ENCODE results near the gene IER5L. TPM values are rescaled to one million over a fixed set of nuclear protein-coding genes. Genes with fewer than 3 reads are reported as not detected.
"Not testable (repeated sequence)": the region's sequence is repeated elsewhere in the genome, so short reads cannot be mapped to it uniquely, and the experiment has no call there.

The IER5L gene
- total RNA-seq, 1 experiment from 2014 or later: 92.7 TPM

DNA sequence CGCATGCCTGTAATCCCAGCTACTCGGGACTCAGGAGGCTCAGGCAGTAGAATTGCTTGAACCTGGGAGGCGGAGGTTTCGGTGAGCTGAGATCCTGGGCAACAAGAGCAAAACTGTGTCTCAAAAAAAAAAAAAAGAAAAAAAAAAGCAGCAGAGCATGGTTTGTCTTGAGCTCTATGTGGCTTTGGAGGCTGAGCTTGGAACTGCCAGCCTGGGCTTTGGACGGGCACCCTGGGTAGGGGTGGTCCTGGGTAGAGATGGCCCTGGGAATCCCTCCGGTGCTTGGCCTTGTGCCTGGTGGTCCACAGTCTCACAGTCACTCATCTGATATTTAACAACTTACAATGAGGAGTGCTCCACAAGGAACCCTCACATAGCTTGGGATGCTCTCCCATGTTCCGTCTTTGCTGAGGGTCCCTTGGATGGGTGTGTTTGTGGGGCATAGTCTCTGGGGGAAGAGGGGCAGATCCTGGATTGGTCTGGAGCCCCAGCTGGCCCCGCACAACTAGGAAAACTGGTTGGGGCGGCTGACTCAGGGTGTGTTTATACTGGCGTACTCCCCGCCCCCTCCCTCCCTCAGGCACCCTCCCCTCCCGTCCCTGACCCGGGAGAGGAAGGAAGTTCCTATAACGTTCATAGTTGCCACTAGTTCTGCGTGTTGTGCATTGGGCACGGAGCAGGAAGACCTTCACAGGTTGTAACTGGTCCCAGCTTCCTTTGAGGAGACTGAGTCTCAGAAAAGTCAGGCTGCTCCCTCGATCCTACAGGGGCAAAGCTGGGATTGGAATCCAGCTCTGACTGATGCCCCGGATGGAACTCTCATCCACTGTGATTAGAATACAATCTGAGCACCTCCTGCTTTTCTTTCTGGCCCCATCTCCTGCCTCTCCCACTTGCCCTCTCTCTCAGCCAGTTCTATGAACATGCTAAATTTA is 11.2 kb downstream of the IER5L start:
- DNase-seq (ENCODE audit: low spot score): no peak
- in situ Hi-C loops (cut with HindIII; ENCODE audit: low sequenced_read_pairs): no loop called here

DNA sequence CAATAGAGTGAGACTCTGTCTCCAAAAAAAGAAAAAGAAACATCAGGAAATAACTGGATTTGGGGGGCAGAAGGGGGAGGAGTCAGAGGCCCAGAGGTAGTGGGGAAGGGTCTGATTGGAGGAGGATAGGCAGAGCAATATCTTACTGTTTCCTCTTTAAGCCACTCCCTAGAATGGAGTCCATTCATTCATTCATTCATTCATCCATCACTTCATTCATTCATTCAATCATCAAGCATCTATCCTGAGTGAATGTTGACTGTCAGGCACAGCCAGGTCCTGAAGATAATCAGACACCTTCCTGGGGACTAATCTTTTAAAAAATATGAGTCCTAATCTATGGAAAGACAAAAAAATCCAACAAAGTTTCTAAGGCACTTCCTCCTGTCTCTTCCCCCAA is 12.9 kb downstream of the IER5L start:
- DNase-seq (ENCODE audit: low spot score): no peak

DNA sequence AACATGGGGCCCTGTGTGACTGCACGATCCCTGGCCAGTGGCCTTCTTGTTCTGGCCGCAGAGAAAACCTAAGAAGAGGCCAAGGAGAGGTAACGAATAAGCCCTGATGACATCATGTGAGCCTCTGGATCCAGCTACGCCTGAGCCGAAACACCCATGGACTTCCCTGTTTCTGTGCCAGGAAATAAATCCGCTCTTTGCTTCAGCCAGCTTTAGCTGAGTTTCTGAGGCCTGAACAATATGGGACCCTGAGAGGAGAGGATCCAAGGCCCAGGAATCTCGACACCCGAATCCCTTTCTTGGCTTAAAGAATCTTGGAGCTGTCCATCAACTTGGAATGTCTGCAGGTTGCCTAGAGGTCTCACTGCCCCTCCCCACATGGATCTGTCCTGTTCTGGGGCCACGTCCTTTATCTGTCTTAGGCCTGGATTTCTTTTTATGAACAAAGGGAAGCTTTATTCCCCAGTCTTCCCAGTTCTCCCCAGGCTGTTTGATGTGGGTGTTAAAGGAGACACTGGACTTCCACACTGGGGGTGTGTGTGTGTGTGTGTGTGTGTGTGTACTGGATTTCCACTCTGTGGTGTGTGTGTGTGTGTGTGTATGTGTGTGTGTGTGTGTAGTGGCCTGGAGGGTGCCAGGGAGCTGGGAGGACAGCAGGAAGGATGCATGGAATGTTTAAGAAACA is 13.7 kb downstream of the IER5L start:
- DNase-seq (ENCODE audit: low spot score): no peak
- in situ Hi-C loops (cut with HindIII; ENCODE audit: low sequenced_read_pairs): no loop called here

More for the DNA sequence above, 12.9 kb downstream of the IER5L start:
- in situ Hi-C loops (cut with HindIII; ENCODE audit: low sequenced_read_pairs): no loop called here

DNA sequence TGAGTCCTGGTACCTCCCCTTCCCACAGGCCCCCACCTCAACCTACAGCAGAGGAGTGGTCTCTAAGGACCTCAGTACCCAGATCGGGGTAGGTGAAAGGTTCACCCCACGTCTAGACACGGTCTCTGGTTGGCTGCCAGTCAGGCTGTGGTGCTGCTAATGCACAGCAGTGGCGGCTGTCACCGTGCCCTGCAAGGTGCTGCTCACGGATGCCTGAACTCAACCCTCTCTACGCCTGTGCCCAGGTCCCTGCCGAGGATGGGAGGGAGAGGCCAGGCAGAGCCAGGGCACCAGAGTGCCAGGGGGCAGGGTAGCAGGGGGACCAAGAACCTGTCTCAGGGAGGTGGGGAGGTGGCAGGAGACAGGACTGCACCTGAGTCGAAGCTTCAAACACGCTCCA is 14.3 kb downstream of the IER5L start:
- no peak for DNase-seq (ENCODE audit: low spot score)
- in situ Hi-C loops (cut with HindIII; ENCODE audit: low sequenced_read_pairs): no loop called here

DNA sequence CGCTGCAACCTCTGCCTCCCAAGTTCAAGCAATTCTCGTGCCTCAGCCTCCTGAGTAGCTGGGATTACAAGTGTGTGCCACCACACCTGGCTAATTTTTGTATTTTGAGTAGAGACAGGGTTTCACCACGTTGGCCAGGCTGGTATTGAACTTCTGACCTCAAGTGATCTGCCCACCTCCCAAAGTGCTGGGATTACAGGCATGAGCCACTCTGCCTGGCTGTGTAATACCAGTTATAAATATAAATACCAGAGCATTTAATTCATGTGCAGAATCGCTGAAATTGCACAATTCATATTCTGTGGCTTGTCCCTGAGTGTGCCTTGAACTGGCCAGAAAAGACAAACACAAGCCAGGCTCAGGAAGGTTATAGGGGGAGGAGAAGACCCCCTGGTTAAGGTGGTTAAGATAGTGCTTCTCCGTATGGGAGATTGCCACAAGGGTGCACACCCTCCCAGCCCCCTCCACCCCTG is 14.8 kb downstream of the IER5L start:
- DNase-seq (ENCODE audit: low spot score); in situ Hi-C loops (cut with HindIII; ENCODE audit: low sequenced_read_pairs): not testable (repeated sequence)

DNA sequence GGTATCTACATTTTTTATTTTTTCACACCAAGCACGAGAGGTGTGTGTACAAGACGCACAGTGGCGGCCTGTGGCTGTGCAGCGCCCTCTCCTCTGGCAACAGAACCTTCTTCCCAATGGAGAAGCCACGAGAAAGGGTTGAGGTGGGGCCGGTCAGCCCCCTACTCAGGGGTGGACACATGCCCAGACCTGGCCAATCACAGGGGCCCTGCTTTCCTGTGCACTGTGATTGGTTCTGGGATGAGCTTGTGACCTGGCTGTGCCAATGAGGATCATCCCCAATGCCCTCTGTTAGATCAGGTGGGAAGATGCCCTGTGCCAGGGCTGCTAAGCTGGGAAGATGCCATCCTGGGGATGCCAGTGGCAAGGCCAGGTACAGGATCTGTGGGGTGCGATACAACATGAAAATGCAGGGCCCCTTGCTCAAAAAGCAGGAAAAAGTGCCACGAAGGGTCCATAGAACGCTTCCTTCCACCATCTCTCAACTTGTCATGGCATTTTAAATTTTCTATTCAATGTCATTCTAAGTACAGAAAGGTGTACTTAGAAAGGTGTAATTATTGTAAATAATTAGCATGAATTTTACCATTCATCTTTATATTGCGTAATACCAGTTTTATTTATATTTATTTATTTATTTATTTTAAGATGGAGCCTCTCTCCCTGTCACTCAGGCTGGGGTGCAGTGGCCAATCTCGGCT is 15.4 kb downstream of the IER5L start:
- no peak for DNase-seq (ENCODE audit: low spot score)
- in situ Hi-C loops (cut with HindIII; ENCODE audit: low sequenced_read_pairs): no loop called here

DNA sequence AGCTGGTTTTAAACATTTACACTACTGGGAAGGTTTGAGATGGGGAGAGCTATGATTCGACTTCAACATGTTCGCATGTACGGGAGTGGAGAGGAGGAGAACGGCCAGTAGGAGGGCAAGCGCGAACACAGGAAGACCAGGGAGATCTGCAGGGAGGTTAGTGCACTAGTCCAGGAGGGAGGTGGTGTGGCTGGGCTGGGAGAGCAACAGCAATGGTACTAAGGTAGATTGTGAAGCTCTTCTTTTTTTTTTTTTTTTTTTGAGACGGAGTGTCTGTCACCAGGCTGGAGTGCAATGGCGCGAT is 16.6 kb downstream of the IER5L start:
- no peak for DNase-seq (ENCODE audit: low spot score)
- in situ Hi-C loops (cut with HindIII; ENCODE audit: low sequenced_read_pairs): no loop called here

DNA sequence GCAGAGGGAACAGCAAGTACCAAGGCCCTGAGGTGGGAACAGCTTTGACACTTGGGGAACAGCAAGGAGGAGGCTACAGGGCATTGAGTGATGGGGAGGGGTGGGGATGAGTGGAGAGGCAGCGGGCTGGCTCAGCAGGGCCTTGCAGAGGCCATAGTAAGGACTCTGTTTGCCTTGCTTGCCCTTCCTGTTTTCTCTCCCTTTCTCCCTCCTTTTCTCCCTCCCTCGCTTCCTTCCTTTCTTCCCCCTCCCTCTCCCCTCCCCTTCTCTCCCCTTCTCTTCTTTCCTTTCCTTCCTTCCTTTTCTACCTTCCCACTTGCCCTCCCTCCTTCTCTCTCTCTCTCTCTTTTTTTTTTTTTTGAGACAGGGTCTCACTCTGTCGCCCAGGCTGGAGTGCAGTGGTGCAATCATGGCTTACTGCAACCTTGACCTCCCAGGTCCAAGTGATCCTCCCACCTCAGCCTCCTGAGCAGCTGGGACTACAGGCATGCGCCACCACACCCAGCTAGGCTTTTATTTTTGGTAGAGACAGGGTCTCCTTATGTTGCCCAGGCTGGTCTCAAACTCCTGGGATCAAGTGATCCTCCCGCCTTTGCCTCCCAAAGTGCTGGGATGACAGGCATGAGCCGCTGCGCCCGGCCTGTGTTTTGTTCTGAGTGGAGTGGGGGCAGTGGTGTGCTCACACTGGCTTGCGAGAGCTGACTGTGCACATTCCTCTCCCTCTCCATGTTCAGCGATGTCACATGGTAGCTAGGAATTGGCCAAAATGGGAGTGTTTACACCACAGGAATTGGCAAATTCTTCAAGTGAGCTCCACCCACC is 17.1 kb downstream of the IER5L start:
- in situ Hi-C loops (cut with HindIII; ENCODE audit: low sequenced_read_pairs): no loop called here
- no peak for DNase-seq (ENCODE audit: low spot score)

DNA sequence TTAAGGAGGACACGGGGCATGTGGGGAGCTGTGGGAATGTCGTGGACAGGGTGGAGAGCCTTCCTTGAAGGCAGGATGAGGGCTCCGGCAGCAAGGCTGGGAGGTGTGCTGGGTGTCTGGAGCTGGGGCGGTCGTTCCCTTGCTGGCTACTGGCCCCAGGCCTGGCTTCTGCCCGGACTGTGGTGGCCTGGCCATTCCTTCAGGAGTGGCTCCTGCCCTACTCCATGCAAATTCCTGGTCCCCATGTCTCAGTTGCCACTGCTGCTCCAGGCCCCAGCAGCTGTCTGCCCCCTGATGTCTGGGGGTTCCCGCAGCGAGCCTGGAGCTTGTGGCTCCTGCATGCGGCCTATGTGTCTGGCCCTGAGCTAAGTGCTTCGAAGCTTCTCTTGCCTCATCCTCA is 21.9 kb downstream of the IER5L start:
- DNase-seq (ENCODE audit: low spot score): no peak
- in situ Hi-C loops (cut with HindIII; ENCODE audit: low sequenced_read_pairs): no loop called here

DNA sequence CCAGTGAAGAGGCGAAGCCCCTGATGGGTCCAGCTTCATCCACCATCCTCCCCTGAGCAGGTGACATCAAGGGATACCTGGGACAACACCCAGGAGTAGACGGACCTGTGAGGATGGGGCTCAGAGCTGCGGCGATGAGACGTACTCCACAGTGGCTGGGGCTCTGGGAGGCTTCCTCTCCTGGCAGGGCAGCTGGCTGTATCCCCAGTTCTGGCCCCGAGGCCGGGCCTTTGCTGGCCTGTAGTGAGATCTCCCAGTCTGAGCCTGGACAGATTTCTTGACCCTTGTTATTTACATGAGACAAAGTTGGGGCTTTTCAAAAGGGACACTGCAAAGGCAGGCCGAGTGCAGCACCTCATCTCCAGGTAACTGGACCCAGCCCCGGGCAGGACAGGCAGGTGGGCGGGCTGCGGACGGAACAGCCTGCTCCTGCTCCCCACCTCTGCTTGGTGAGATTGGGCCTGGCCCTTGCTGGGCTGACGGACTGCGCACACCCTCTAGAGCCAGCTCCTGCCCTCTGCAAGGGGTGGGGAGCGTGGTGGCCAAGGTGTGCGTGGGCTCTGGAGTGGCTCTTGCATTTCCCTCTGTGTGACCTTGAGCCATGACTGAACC is 23.1 kb downstream of the IER5L start:
- in situ Hi-C loops (cut with HindIII; ENCODE audit: low sequenced_read_pairs): no loop called here
- DNase-seq (ENCODE audit: low spot score): no peak

DNA sequence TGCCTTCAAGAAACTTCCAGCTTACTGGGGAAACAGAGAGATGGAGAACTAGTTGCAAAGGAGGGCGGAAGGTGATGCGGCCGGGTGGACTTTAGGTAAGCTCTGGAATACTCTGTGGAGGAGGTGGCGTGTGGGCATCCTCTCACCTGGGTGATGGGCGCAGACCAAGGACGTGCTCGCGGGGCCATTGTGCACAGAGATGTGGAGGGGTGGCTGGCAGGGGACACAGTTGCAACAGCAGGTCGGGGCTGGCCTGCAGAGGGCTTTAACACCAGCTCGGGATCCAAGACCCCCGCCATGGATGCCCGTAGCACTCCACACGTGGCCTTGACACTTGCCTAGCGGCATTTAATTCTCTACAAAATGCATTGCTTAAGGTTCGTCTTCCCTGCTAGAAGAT is 26.6 kb downstream of the IER5L start:
- in situ Hi-C loops (cut with HindIII; ENCODE audit: low sequenced_read_pairs): no loop called here
- DNase-seq (ENCODE audit: low spot score): no peak

DNA sequence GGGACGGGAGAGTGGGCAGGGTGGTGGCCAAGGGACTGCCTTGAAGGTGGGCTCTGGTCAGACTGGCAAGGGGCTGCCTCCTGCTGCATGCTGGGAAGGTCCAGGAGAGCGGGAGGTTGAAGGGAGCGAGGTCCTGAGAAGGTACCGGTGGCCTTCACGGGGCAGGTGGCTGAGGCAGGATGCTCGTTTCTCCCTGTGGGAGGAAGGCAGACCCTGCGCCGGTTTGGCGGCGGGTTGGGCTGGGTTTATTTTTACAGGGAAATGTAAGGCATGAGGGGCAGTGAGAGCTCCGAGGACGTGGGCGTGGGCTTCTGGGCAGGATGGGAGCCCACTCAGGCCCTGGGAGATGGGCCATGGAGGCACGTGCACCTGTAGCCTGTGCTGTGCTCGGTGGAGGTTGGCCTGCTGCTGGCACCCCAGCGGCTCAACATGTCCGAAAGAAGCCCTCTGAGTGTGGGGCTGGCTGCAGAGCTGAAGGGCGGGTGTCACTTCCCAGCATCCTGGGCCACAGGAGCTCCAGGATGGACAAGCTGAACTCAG is 27.3 kb downstream of the IER5L start:
- in situ Hi-C loops (cut with HindIII; ENCODE audit: low sequenced_read_pairs): no loop called here
- no peak for DNase-seq (ENCODE audit: low spot score)

DNA sequence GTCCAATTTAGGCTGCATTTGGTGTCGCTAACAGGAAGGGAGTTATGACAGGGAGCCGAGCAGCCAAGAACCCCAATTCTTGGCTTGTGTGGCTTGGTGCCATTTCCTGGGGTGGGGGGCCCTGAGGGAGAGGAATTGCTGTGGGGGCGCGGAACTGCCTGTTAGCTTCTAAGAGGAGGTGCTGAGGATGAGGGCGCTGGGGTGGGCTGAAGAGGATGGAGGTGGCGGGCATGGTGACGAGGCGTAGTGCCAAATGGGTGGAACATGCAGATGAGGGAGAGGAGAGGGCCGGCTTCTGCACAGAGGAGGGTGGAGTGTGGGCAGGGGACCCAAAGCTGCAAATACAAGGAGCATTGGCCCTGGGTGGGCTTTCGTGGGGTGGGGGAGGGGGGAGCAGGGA is 27.9 kb downstream of the IER5L start:
- DNase-seq (ENCODE audit: low spot score): no peak
- in situ Hi-C loops (cut with HindIII; ENCODE audit: low sequenced_read_pairs): no loop called here

DNA sequence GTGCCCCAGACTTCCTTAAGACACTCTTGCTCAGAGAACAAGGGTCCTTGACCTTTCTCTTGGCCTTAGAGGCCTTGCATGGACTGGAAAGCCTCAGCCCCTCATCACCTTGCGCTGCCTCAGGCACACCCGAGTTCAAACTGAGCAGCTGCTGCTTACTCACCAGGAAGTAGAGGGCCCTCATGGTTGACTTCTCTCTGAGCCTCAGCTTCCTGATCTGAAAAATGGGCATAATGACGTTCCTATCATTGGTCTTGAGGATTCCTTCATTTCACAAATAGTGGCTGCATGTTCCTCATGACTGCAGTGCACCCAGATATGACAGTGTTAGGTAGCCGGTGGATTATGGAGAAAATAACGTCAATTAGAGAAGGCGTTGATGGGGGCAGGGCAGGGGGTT is 28.6 kb downstream of the IER5L start:
- DNase-seq (ENCODE audit: low spot score): no peak
- in situ Hi-C loops (cut with HindIII; ENCODE audit: low sequenced_read_pairs): no loop called here

DNA sequence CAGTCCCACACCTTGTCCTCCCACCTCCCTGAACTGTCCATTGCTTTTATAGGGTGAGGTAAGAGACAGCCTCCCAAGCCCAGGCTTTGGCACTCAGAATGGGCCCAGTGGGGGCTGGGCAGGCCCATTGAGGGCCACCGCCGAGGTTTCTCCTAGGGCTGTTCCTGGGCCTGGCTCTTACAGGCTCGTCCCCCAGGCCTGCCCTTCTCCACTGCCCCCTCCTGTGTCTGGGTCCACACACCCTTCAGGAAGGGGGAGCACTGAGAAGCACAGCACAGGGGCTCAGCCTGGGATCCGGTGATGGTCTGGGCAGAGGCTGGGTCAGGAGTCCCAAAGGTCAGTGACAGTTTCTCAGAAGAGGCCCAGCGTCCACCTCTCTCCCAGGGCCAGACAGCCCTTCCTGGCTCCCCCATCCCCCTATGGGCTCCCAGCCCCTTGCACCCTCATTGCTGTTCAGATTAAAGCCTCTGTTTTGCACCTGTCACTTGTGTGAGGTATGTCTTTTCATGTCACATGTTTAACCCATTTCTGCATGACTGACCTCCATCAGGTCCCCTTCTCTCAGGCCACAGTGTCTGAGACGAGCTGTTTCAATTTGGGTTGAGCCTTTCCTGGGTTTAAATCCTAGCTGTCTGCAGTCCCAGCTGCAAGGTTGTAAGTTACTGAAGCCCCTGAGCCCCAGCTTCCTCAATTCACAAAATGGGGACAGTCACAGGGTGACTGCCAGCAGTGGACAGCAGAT is 29.4 kb downstream of the IER5L start:
- in situ Hi-C loops (cut with HindIII; ENCODE audit: low sequenced_read_pairs): no loop called here
- no peak for DNase-seq (ENCODE audit: low spot score)

DNA sequence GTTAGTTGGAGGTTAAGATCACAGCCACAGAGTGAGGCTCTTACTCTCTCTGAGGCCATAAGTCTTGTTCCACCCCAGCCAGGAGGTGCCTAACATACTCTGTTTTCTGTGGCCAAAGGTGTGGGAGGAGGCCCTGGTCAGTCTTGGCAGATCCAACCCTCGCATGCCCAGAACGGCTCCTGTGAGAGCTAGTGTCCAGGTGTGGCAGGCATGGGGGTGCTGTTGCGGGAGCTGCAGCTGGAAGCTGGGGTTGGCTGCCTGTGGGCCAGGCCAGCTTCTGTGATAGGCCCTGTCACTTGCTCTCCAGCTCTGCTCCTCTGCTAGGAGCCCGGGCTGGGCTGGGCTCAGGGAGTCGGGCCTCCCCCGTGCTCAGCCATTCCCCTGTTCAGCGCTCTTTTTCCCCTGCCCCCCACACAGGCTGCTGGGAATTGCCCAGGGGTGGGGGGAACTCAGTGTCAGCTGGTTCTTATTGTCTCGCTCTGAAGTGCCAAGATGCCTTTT is 31.6 kb downstream of the IER5L start:
- DNase-seq (ENCODE audit: low spot score): no peak
- in situ Hi-C loops (cut with HindIII; ENCODE audit: low sequenced_read_pairs): no loop called here

DNA sequence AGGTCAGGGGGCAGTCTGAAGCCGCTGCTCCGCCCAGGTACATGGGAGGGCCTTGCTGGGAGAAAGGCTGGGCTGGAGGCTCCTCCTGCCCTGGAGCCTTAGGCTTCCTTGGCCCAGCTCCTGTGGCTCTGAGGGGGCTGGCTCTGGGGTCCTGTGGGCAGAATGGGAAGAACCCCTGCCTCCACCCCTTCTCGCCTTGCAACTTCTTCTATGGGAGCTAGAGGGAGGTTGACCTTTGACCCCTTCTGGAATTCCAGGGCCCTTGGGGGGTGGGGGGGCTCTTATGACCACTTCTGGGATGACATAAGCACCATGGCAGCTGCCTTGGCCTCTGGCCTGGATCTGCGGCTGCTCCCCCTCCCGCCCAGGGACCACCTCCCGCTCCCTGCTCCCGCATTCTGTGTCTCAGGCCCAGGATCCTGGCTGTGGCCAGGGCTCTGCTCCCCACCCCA is 32.2 kb downstream of the IER5L start:
- no peak for DNase-seq (ENCODE audit: low spot score)
- in situ Hi-C loops (cut with HindIII; ENCODE audit: low sequenced_read_pairs): no loop called here

DNA sequence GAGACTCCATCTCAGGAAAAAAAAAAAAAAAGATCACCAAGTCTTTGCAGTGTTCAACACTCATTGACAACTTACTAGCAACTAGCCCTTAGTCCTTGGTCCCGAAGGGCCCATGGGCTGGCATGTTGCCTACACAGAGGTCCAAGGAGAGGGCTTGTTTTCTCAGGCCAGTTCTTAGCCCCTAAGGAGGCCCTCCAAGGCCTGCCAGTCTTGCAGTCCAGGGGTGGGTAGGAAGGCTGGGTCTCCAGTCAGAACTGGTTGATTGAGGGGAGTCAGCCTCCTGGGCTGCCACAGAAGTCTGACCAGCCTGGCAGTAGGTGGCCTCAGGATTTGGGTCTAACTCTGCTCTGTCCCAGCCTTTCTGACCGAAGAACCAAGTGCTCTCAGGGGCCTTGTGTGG is 32.7 kb downstream of the IER5L start:
- in situ Hi-C loops (cut with HindIII; ENCODE audit: low sequenced_read_pairs): no loop called here
- no peak for DNase-seq (ENCODE audit: low spot score)
